DMS 273 treated with DMSO at 0.1 percent for 48 hours (cell line): Measurements from ENCODE around the gene TRIM8.

ENCODE experiments used
- DNase-seq: peaks from one replicate; lab custom pipeline; 2025; lab: John Stamatoyannopoulos, UW

TRIM8 gene

GRCh38 chr10:102616066-102616770 lies 28.1 kb upstream of the TRIM8 start:
- no peak for DNase-seq

GRCh38 chr10:102617041-102617440 lies 27.2 kb upstream of the TRIM8 start:
- DNase-seq, result no peak

DNA sequence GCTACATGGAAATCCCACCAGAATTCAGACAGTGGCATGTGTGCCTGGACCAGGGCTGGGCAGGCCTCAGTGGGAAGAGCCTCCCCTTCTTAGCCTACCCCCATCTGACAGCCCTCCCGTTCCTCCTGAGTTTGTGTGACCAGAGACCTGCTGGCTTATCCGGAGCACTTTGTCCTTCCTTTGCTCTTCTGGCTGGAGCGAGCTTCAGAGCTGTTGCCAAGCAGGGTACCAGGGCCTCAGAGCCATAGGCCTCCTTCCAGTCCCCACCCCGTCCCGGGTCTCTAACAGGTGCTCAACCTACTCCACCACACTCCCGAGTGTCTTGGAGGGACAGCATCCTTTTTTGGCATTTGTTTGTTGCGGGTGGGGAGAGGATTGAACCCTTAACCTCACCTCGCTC lies 26.5 kb upstream of the TRIM8 start:
- no peak for DNase-seq

GRCh38 chr10:102619281-102619981 lies 24.8 kb upstream of the TRIM8 start:
- DNase-seq, result no peak

GRCh38 chr10:102620138-102620590 lies 24.1 kb upstream of the TRIM8 start:
- no peak for DNase-seq

GRCh38 chr10:102620591-102621442 lies 23.5 kb upstream of the TRIM8 start:
- DNase-seq, result no peak

- no peak for DNase-seq
Observed at GRCh38 chr10:102621443-102622325, 22.6 kb upstream of the TRIM8 start.

- DNase-seq, result no peak
Observed at GRCh38 chr10:102624094-102624493, 20.2 kb upstream of the TRIM8 start.

- no peak for DNase-seq
Observed at GRCh38 chr10:102624751-102625645, 19.3 kb upstream of the TRIM8 start.

GRCh38 chr10:102626026-102626685 lies 18.1 kb upstream of the TRIM8 start:
- no peak for DNase-seq

DNA sequence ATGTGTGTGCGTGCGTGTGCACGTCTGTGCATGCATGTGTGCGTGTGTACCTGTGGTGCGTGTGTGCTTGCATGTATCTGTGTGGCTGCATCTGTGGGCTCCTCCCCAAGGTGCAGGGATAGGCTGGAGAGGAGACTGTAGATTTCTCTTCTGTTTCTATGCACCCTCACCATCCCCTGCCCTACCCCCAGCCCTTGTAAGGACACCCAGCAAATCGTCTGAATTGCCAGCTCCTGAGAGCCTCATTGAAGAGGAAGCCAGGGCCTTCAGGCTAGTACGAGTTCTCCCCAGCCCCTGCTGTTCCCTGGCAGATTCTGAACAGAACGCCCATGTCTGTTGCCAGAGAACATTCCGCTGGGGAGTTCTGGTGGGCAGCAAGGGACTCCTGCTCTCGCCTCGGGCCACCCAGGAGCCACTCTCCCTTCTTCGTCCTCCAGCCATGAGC lies 17.0 kb upstream of the TRIM8 start:
- no peak for DNase-seq

- no peak for DNase-seq
Observed at GRCh38 chr10:102627736-102628293, 16.5 kb upstream of the TRIM8 start.

DNA sequence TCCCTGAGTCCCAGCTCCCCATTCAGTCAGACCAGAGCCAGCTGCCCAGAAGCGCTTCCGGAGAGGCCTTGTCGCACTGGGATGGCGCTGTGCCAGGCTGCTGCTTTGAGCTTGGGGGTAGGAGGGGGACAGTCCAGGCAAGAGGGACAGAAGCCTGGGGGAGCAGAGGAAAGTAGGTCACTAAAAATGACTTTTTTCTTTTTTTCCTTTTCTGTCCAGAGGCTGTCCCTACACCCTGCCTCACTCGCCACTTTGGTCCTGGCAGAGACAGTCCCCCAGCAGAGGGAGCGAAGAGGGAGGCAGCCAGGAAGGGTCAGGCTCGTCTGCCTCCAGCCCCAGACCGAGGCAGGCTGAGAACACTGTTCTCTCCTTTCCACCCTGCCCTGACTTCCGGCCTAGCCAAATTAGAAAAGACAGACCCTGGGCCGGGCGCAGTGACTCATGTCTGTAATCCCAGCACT lies 15.8 kb upstream of the TRIM8 start:
- no peak for DNase-seq

DNA sequence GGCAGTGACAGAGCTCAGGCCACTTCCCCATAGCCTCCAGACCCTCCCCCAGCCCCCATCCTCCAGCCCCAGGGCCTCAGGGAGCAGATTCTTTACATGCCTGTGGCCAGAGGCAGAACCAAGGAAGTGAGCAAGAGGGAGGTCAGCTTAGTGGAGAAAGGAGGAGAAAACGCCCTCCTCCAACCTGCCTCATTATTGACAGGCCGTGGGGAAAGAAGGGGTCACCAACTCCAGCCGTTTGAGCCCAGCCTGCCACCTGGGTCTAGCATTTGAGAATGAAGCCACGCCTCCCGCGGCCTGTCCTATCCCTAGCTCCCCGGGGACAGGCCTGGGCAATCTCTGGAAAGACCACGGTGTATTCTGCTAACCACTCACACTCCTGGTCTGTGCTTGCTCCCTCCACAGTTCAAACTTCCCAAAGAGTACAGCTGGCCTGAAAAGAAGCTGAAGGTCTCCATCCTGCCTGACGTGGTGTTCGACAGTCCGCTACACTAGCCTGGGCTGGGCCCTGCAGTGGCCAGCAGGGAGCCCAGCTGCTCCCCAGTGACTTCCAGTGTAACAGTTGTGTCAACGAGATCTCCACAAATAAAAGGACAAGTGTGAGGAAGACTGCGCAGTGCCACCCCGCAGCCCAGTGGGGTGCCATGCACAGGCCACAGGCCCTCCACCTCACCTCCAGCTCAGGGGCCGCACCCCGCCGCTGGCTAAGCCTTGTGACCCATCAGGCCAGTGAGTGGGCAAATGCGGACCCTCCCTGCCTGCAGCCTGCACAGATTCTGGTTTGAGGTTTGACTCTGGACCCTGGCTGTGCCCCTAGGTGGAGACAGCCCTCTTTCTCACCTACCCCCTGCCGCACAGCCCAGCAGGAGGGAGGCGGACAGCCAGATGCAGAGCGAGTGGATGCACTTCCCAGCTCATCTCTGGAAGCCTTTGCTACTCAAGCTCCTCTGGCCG lies 14.3 kb upstream of the TRIM8 start:
- DNase-seq, result no peak

- DNase-seq, result no peak
Observed at GRCh38 chr10:102630663-102631062, 13.6 kb upstream of the TRIM8 start.

DNA sequence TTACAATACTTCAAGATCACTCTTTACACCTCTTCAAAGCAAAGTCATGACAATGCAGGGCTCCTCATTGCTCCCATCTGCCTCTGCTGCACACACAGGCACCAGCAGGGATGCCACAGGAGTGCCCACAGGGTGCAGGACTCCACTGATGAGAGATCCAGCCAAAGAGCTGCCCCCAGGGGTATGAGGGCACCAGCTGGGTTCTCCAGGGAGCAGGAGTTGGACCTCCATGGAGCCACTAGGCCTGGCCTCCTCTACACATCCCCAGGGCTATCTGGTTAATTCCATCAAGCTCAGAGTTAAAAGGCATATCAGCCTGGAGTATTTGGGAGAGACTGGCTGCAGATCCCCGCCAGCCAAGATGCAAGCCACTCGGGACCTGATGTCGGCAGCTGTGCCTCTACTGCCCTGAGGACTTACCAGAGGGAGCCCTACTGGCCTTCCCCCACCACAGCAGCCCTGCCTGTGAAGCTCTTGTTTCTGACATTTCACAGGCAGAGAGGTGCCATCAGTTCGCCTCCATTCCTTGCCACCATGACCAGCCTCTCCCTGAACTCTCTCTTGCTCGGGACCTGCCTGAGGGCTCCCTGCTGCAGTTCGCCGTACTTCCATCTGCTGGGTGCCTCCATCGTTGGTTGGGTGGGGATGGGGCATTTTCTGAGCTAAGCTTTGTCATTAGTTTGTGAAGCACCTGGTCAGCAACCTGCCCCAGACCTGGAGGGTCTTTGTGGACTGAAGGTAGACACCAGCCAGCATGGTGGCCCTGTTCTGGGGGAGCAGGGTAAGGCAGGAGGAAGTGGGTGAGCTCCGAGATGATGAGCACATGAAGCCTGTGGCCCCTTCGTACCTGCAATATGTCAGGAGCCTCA lies 12.5 kb upstream of the TRIM8 start:
- DNase-seq, result no peak

- DNase-seq, result no peak
Observed at GRCh38 chr10:102632394-102633111, 11.7 kb upstream of the TRIM8 start.
